ENCODE data around the gene BTRC.

Gene BTRC

DNA sequence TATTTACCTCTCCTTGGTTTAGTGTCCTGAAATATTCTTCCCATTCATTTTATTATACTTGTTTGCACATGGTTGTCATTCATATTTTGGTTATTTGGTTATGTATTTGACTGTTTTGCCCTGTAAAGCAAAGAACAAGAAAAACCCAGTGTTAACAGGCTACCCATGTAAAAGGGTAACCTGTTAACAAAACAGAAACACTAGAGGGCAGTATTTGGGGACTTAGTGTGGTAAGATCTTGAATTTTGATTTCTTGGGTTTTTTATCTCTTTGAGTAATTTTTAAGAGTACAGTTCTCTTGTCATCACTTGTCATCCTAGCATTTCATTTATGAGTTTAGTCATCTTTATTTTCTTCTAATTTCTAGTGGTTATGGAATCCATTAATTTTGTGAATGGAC, 182.8 kb downstream of the BTRC start:
- H3K36me3 ChIP-seq (ENCODE audit: low read depth) = no peaks in the 10 kb centered on the region
- no peak overlapping the region for H3K27ac ChIP-seq (ENCODE audit: poor library complexity, severe bottlenecking)
- H3K9me3 ChIP-seq (ENCODE audit: severe bottlenecking) = no peaks in the 10 kb centered on the region
- H3K4me3 ChIP-seq (ENCODE audit: severe bottlenecking) = no peak overlapping the region
- no peaks in the 10 kb centered on the region for H3K27me3 ChIP-seq (ENCODE audit: insufficient read depth, poor library complexity, severe bottlenecking)
- no peaks in the 10 kb centered on the region for H3K4me1 ChIP-seq (ENCODE audit: insufficient read depth, poor library complexity, severe bottlenecking)
- DNase-seq (ENCODE audit: low spot score) = no peak
- ATAC-seq (ENCODE audit: low read depth) = no peak
- TF ChIP-seq, protein P1, sequence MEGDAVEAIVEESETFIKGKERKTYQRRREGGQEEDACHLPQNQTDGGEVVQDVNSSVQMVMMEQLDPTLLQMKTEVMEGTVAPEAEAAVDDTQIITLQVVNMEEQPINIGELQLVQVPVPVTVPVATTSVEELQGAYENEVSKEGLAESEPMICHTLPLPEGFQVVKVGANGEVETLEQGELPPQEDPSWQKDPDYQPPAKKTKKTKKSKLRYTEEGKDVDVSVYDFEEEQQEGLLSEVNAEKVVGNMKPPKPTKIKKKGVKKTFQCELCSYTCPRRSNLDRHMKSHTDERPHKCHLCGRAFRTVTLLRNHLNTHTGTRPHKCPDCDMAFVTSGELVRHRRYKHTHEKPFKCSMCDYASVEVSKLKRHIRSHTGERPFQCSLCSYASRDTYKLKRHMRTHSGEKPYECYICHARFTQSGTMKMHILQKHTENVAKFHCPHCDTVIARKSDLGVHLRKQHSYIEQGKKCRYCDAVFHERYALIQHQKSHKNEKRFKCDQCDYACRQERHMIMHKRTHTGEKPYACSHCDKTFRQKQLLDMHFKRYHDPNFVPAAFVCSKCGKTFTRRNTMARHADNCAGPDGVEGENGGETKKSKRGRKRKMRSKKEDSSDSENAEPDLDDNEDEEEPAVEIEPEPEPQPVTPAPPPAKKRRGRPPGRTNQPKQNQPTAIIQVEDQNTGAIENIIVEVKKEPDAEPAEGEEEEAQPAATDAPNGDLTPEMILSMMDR (IDR thresholded peaks at IDR 0.05; ENCODE audit: poor library complexity, severe bottlenecking) = peak; percentile 75

DNA sequence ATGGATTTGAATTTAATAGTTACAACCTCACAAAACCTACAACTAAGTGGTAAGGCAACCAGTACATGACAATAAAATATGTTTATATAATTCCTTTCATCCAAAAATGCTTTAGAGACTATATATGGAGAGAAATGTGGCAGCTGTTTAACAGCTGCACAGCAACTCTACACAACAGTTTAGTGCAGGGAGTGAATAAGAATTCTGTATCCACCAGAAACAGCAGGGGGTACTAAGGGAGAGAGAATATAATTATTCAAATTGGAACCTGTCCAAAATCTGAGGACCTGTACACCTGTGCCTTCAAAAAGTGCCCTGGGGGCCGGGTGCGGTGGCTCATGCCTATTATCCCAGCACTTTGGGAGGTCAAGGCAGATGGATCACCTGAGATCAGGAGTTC, 184.5 kb downstream of the BTRC start:
- no peaks in the 10 kb centered on the region for H3K27me3 ChIP-seq (ENCODE audit: insufficient read depth, poor library complexity, severe bottlenecking)
- H3K9me3 ChIP-seq (ENCODE audit: severe bottlenecking) = no peaks in the 10 kb centered on the region
- TF ChIP-seq, protein P1 (IDR thresholded peaks at IDR 0.05; ENCODE audit: poor library complexity, severe bottlenecking) = no peak
- ATAC-seq (ENCODE audit: low read depth) (no peak), DNase-seq (ENCODE audit: low spot score) (no peak)
- H3K27ac ChIP-seq (ENCODE audit: poor library complexity, severe bottlenecking) = no peak overlapping the region
- H3K4me3 ChIP-seq (ENCODE audit: severe bottlenecking) = no peak overlapping the region
- no peaks in the 10 kb centered on the region for H3K36me3 ChIP-seq (ENCODE audit: low read depth)
- no peaks in the 10 kb centered on the region for H3K4me1 ChIP-seq (ENCODE audit: insufficient read depth, poor library complexity, severe bottlenecking)

DNA sequence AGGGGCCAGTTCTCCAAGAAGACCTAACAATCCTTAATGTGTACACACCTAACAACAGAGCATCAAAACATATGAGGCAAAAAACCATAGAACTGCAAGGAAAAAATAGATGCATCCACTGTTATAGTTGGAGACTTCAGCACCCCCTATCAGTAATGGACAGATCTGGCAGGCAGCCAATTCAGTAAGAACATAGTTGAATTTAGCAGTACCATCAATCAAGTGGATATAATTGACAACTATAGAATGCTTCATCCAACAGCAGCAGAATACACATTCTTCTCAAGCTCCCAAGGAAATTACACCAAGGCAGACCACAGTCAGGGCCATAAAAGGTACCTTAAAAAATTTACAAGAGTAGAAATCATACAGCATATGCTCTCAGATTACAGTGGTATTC, 191.9 kb downstream of the BTRC start:
- Histone ChIP-seq H3K27ac (ENCODE audit: poor library complexity, severe bottlenecking) (no peak overlapping the region), H3K36me3 (ENCODE audit: low read depth) (no peaks in the 10 kb centered on the region), H3K27me3 (ENCODE audit: insufficient read depth, poor library complexity, severe bottlenecking) (no peaks in the 10 kb centered on the region), H3K9me3 (ENCODE audit: severe bottlenecking) (no peaks in the 10 kb centered on the region), H3K4me1 (ENCODE audit: insufficient read depth, poor library complexity, severe bottlenecking) (no peaks in the 10 kb centered on the region), H3K4me3 (ENCODE audit: severe bottlenecking) (no peak overlapping the region)
- TF ChIP-seq, protein P1 (IDR thresholded peaks at IDR 0.05; ENCODE audit: poor library complexity, severe bottlenecking) = no peak
- DNase-seq (ENCODE audit: low spot score) (no peak), ATAC-seq (ENCODE audit: low read depth) (no peak)

DNA sequence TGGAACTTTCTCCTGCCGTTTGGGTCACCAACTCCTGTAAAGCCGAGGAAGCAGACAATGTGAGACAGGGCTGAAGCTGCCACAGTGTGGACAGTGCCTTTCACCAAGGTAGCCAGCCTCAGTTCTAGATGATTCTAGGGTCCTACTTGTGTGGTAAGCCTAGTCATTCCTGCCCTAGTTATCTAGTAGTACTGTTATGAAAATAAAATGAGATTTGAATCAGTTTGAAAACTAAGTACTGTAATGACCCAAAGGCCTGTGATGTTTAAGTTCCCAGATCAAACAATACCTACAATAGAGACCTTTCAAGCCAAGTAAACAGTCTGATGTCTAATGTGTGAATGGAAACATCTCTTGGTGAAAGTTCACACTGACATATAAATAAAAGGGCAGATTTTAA, 197.0 kb downstream of the BTRC start:
- Histone ChIP-seq H3K36me3 (ENCODE audit: low read depth) (no peaks in the 10 kb centered on the region), H3K4me3 (ENCODE audit: severe bottlenecking) (no peak overlapping the region), H3K27ac (ENCODE audit: poor library complexity, severe bottlenecking) (no peak overlapping the region), H3K4me1 (ENCODE audit: insufficient read depth, poor library complexity, severe bottlenecking) (no peaks in the 10 kb centered on the region), H3K9me3 (ENCODE audit: severe bottlenecking) (no peaks in the 10 kb centered on the region), H3K27me3 (ENCODE audit: insufficient read depth, poor library complexity, severe bottlenecking) (no peaks in the 10 kb centered on the region)
- DNase-seq (ENCODE audit: low spot score) (no peak), ATAC-seq (ENCODE audit: low read depth) (no peak)
- TF ChIP-seq, protein P1 (IDR thresholded peaks at IDR 0.05; ENCODE audit: poor library complexity, severe bottlenecking) = no peak

DNA sequence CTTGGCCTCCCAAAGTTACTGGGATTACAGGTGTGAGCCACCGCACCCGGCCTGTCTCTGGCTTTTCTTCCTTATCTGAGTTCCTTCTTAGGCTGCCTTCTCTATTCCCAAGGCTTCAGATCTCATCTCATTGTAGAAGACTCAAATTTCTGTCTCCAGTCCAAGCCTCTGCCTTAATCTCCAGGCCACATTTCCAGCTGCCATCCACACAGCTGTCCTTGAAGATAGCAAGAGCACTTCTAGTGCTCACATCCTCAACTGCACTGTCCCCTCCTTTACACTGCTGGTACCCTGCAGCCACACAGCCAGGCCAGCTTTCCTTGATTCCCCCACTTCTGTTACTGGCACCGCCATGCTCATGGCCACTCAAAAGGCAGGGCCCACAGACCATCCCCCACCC, 198.5 kb downstream of the BTRC start:
- no peak for ATAC-seq (ENCODE audit: low read depth)
- no peaks in the 10 kb centered on the region for H3K27me3 ChIP-seq (ENCODE audit: insufficient read depth, poor library complexity, severe bottlenecking)
- no peaks in the 10 kb centered on the region for H3K9me3 ChIP-seq (ENCODE audit: severe bottlenecking)
- H3K4me3 ChIP-seq (ENCODE audit: severe bottlenecking) = no peak overlapping the region
- H3K27ac ChIP-seq (ENCODE audit: poor library complexity, severe bottlenecking) = no peak overlapping the region
- no peaks in the 10 kb centered on the region for H3K4me1 ChIP-seq (ENCODE audit: insufficient read depth, poor library complexity, severe bottlenecking)
- TF ChIP-seq, protein P1 (IDR thresholded peaks at IDR 0.05; ENCODE audit: poor library complexity, severe bottlenecking) = no peak
- DNase-seq (ENCODE audit: low spot score) = no peak
- H3K36me3 ChIP-seq (ENCODE audit: low read depth) = no peaks in the 10 kb centered on the region

Data from RWPE2 (cell line).